Tibial artery (tissue), 4 donors: ENCODE data around the gene SEC61A1.

ENCODE experiments used
- DNase-seq, 2 donors: peaks; one replicate each; pipeline ENCODE4 v3.0.0-alpha.2; 2019
- H3K27ac ChIP-seq, 2 donors: fragments of 200-600 bp; sonication (generic) in 1 of 2; 1 replicate in 1 of 2; 2 replicates in 1 of 2; pipeline ENCODE4 v1.5.1; 2018 to 2019; ENCODE audit warnings: mild to moderate bottlenecking in 1 of 2
- H3K27me3 ChIP-seq, 2 donors: fragments of 200-600 bp; sonication (generic) in 1 of 2; one replicate each; pipeline versions ENCODE4 v1.5.1 to v1.6.0; 2016 to 2019
- H3K36me3 ChIP-seq, 3 donors: fragments of 200-600 bp; sonication (generic) in 2 of 3; one replicate each; pipeline ENCODE4 v1.5.1; 2016 to 2019; ENCODE audit warnings: mild to moderate bottlenecking in 2 of 3
- H3K4me1 ChIP-seq, 4 donors: fragments of 200-600 bp; sonication (generic) in 2 of 4; 1 replicate in 3 of 4; 2 replicates in 1 of 4; pipeline ENCODE4 v1.5.1; 2016 to 2019
- H3K4me3 ChIP-seq, 2 donors: fragments of 200-600 bp; sonication (generic) in 1 of 2; 1 replicate in 1 of 2; 2 replicates in 1 of 2; pipeline ENCODE4 v1.5.1; 2018 to 2019; ENCODE audit warnings: mild to moderate bottlenecking in 2 of 2
- H3K9me3 ChIP-seq, 3 donors: fragments of 200-600 bp; sonication (generic) in 1 of 3; one replicate each; pipeline ENCODE4 v1.5.1; 2016 to 2019
- CTCF ChIP-seq, 2 experiments: fragments of 200-600 bp in 1 of 2; fragments of 450-650 bp in 1 of 2; IDR thresholded peaks; one replicate each; pipeline ENCODE4 v1.5.1; 2017 to 2019; ENCODE audit warnings: antibody characterized with exemption in 2 of 2, mild to moderate bottlenecking in 1 of 2, moderate library complexity in 1 of 2
- intact Hi-C: fragments of 100-400 bp; cut with DNase I; formaldehyde crosslinking; loops from one replicate; pipeline ENCODE4 v1.15.0; 2023; ENCODE audit warnings: low total_unique reads

Gene SEC61A1

DNA sequence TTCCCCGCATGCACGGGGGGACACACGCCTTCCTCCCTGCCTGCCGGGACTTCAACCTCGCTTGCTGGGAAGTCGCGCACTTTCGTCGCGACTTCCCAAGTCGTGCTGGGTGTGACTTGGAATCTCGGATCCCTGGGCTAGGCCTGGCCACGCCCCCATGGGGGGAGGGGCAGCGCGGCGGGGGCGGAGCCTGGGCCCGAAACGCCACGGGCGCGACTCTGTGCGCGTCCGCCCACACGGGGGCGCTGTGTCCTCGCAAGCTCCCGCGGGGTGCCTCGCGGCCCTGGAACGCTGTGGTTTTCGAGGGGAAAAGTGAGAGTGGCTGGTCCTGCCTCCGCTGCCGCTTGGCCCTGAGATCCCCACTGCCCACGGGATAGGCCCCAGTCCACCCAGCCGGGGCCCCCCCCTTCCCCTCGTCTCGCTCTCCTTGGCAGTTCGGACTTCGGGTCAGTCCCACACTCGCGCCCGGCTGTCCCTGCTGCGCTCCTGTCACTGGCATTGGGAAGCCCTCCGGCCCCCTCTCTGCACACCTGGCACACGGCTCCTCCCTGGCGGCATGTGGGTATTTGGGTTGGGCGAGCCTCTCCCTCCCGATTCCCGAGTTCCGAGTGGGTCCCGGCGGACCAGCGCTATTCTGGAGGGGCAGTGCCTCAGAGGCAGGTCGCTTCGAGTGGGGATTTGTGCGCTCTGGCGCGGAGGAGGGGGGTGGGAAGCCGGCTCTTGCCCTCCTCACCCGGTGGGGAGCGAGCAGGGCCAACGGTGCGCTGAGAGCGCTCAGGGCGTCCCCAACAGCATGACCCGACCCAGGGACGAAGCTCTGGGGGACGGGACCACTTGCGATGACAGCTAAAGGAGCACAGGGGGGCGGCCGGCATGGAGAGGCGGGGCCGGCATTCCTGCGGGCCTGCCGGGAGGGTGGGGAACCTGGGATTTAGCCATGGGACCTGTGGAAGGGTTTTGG, 23.6 kb downstream of the SEC61A1 start:
- TF ChIP-seq CTCF (IDR thresholded peaks at IDR 0.05): peak; percentile 91 to 98
- H3K27ac ChIP-seq: peak overlapping the region; percentile 51 to 64
- DNase-seq: peak; percentile 76 to 92
- no peaks in the 10 kb centered on the region for H3K9me3 ChIP-seq
- H3K4me3 ChIP-seq: peak overlapping the region; percentile 51 to 62
- intact Hi-C loops: loop anchor here (5.0 to 10.0 kb wide), 4 partner anchors 49 to 529 kb away; partner anchors contain the start of gene RUVBL1
- H3K27me3 ChIP-seq: no peaks in the 10 kb centered on the region
- H3K4me1 ChIP-seq: peaks cover 0 to 26% (median 21%) of the 10 kb centered on the region in 4 donors
- peaks cover 6 to 47% (median 22%) of the 10 kb centered on the region in 3 donors for H3K36me3 ChIP-seq

DNA sequence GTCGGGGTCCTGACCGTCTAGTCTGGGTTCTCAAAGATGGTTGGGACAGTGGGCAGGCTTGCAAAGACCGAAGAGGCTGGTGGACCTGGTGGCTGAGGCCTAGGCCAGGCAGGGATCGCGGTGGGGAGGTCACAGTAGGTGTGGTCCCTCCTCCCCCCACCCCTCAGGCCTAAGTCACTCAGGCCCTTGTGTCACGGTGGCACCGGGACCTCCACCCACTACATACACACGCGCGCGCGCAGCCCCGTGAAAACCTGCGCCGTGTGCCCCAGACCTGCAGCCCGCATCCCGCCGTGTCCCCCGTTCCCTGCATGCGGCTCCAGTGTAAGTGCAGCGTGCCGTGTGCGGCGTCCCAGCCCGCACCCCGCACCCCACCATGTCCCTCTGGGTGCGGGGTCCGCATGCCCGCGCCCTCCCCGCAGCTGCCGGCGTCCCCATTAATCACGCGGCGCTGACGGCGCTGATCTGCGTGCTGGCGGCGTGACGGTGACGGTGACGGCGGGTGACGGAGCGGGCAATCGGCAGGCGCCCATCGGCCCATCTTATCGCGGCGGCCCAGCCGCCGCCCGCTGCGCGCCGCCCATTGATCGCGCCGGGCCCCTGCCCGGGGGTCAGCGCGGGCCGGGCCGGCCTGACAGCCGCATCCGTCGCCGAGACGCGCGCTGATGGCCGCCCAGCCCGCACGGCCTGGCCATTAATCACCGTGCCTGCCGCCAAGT, 24.4 kb downstream of the SEC61A1 start:
- intact Hi-C loops: loop anchor here (5.0 to 10.0 kb wide), 4 partner anchors 48 to 528 kb away; partner anchors contain the start of gene RUVBL1
- Histone ChIP-seq H3K36me3 (peaks cover 0 to 46% (median 13%) of the 10 kb centered on the region in 3 donors), H3K27ac (peak overlapping the region; percentile 38 to 64), H3K4me3 (peak overlapping the region; percentile 51 to 62), H3K4me1 (peaks cover 0 to 26% (median 21%) of the 10 kb centered on the region in 4 donors), H3K27me3 (no peaks in the 10 kb centered on the region), H3K9me3 (no peaks in the 10 kb centered on the region)
- TF ChIP-seq CTCF (IDR thresholded peaks at IDR 0.05): no peak
- DNase-seq: no peak

DNA sequence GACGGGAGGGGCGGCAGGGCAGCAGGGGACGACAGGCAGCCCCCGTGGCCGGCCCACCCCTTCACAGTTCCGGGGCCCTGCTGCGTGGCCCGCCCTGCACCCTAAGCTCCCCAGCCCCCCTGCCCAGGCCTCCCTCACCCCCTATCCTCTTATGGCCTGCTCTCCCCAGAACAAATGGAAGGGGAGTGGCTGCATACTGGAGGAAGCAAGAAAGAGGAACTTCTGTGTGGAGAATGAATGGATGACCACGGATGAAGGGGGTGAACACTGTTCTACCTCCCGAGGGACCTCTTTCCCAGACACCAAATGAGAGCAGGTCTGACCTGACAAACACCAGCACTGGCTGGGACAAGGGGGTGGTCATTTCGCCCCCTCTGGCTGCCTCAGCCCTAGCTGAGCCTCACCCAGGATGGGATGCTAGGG, 25.0 kb downstream of the SEC61A1 start:
- Histone ChIP-seq H3K9me3 (no peaks in the 10 kb centered on the region), H3K4me3 (peak overlapping the region; percentile 51 to 62), H3K27me3 (no peaks in the 10 kb centered on the region), H3K36me3 (peaks cover 0 to 46% (median 7%) of the 10 kb centered on the region in 3 donors), H3K4me1 (peaks cover 0 to 26% (median 21%) of the 10 kb centered on the region in 4 donors), H3K27ac (peak overlapping the region; percentile 38 to 64)
- TF ChIP-seq CTCF (IDR thresholded peaks at IDR 0.05): no peak
- DNase-seq: no peak
- intact Hi-C loops: loop anchor here (5.0 to 10.0 kb wide), 4 partner anchors 48 to 528 kb away; partner anchors contain the start of gene RUVBL1

DNA sequence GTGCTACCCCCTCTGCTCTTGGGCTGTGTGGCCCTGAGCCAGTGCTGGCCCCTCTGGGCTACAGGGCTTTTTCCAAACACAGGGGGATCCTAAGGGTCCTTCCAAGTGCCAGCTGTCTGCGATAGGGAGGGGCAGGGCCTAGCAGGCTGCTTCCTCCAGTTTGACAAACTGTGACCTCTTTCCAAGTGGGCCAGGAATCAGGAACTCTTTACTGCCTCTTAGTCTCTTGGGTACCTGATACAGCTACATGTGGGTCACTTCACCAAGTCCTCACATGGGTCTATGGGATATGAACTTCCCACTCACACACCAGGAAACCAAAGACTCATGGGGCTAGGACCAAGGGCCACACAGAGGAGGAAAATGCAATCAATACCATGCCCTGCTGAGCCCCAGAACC, 25.4 kb downstream of the SEC61A1 start:
- peak overlapping the region in 1 of 2 donors; percentile 64 for H3K27ac ChIP-seq
- no peak for DNase-seq
- H3K9me3 ChIP-seq: no peaks in the 10 kb centered on the region
- H3K27me3 ChIP-seq: no peaks in the 10 kb centered on the region
- TF ChIP-seq CTCF (IDR thresholded peaks at IDR 0.05): no peak
- H3K36me3 ChIP-seq: peaks cover 0 to 47% (median 7%) of the 10 kb centered on the region in 3 donors
- peaks cover 0 to 26% (median 21%) of the 10 kb centered on the region in 4 donors for H3K4me1 ChIP-seq
- H3K4me3 ChIP-seq: no peak overlapping the region
- intact Hi-C loops: loop anchor here (5.0 to 10.0 kb wide), 4 partner anchors 47 to 527 kb away; partner anchors contain the start of gene RUVBL1

DNA sequence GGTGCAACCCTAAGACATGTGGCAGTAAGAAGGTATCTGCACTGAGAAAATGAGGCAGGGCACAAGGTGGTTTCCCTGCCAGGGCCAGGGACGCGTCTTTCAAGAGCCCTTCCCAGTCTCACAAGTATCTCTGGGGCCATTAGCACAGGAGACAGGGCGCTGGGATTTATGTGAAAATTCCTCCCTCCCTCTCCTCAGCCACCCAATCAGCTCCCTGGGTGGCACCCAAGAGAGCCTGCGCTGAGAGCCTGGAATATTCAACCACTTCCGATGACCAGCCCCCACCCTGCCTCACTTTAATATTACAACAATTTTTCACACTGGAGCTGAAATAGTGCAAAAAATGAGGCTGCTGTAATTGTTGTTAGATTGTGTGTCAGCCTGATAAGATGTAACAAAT, 26.1 kb downstream of the SEC61A1 start:
- no peaks in the 10 kb centered on the region for H3K27me3 ChIP-seq
- H3K36me3 ChIP-seq: peaks cover 0 to 44% (median 7%) of the 10 kb centered on the region in 3 donors
- H3K4me3 ChIP-seq: no peak overlapping the region
- TF ChIP-seq CTCF (IDR thresholded peaks at IDR 0.05): no peak
- intact Hi-C loops: loop anchor here (5.0 to 10.0 kb wide), 4 partner anchors 46 to 526 kb away; partner anchors contain the start of gene RUVBL1
- H3K4me1 ChIP-seq: peaks cover 0 to 26% (median 21%) of the 10 kb centered on the region in 4 donors
- H3K27ac ChIP-seq: no peak overlapping the region
- DNase-seq: no peak
- H3K9me3 ChIP-seq: no peaks in the 10 kb centered on the region
